Measurements from ENCODE around the gene MCC.

MCC gene

GRCh38 chr5:113231653-113232000 is 256.6 kb downstream of the MCC start:
- no peak for TF ChIP-seq TAF1 (IDR thresholded peaks at IDR 0.05; ENCODE audit: borderline replicate concordance, insufficient read depth, low read length)
- TF ChIP-seq FOXP2 (optimal IDR thresholded peaks at IDR 0.05; ENCODE audit: borderline replicate concordance, extremely low read depth, extremely low read length, insufficient read depth) = no peak
- no peak for TF ChIP-seq POLR2AphosphoS5 (IDR thresholded peaks at IDR 0.05; ENCODE audit: low read depth, low read length)
- TF ChIP-seq, protein P1, sequence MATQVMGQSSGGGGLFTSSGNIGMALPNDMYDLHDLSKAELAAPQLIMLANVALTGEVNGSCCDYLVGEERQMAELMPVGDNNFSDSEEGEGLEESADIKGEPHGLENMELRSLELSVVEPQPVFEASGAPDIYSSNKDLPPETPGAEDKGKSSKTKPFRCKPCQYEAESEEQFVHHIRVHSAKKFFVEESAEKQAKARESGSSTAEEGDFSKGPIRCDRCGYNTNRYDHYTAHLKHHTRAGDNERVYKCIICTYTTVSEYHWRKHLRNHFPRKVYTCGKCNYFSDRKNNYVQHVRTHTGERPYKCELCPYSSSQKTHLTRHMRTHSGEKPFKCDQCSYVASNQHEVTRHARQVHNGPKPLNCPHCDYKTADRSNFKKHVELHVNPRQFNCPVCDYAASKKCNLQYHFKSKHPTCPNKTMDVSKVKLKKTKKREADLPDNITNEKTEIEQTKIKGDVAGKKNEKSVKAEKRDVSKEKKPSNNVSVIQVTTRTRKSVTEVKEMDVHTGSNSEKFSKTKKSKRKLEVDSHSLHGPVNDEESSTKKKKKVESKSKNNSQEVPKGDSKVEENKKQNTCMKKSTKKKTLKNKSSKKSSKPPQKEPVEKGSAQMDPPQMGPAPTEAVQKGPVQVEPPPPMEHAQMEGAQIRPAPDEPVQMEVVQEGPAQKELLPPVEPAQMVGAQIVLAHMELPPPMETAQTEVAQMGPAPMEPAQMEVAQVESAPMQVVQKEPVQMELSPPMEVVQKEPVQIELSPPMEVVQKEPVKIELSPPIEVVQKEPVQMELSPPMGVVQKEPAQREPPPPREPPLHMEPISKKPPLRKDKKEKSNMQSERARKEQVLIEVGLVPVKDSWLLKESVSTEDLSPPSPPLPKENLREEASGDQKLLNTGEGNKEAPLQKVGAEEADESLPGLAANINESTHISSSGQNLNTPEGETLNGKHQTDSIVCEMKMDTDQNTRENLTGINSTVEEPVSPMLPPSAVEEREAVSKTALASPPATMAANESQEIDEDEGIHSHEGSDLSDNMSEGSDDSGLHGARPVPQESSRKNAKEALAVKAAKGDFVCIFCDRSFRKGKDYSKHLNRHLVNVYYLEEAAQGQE (IDR thresholded peaks at IDR 0.05; ENCODE audit: insufficient read depth in 1 of 2, low read depth in 2 of 2, low read length in 2 of 2) = no peak
- no peak for TF ChIP-seq SIN3A (IDR thresholded peaks at IDR 0.05; ENCODE audit: borderline replicate concordance, insufficient read depth, low read length)

DNA sequence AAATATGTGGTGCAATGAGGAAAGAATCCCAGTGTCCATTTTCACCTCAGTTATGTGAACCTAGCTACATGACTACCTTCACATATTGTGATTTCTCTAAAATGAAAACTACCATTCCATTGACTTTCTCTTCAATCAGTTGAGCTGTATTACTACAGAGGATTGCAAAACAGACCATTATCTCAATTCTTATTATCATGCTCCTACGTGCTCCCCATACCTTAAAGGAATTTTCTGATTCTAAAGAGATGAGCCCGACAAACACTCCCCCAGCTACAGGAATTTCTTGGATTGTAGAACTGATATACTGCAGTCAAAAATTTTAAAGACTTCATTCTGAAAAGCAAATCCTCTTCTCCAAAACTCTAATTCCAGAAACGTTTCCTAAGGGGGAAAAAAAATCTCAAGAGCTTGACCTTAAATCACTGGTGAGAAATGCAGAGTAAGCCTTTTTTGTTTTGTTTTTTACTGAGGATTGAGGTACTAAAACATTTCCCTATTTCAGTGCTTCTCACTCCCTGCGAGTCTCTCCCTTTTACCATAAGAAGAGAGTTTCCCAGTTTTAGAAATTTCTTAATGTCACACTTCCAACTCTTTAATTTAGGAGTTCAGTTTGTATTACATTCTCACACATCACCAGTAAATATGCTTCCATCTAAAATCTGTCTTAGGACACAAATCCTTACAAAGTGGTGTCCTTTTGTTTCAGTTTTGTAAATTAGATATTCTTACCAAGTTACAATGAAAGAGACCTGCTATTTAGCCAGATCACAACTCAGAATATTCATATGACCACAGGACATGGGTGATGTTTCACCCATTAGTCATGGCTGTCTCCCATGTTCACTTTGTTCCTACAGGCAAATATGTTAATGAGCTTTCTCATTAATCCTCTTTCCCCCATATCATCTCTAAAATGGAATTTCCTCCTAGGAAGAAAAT is 257.3 kb downstream of the MCC start:
- TF ChIP-seq TAF1 (IDR thresholded peaks at IDR 0.05; ENCODE audit: borderline replicate concordance, insufficient read depth, low read length) (no peak), SIN3A (IDR thresholded peaks at IDR 0.05; ENCODE audit: borderline replicate concordance, insufficient read depth, low read length) (no peak), FOXP2 (optimal IDR thresholded peaks at IDR 0.05; ENCODE audit: borderline replicate concordance, extremely low read depth, extremely low read length, insufficient read depth) (no peak), POLR2AphosphoS5 (IDR thresholded peaks at IDR 0.05; ENCODE audit: low read depth, low read length) (no peak)
- TF ChIP-seq, protein P1 (IDR thresholded peaks at IDR 0.05; ENCODE audit: insufficient read depth in 1 of 2, low read depth in 2 of 2, low read length in 2 of 2) = no peak

DNA sequence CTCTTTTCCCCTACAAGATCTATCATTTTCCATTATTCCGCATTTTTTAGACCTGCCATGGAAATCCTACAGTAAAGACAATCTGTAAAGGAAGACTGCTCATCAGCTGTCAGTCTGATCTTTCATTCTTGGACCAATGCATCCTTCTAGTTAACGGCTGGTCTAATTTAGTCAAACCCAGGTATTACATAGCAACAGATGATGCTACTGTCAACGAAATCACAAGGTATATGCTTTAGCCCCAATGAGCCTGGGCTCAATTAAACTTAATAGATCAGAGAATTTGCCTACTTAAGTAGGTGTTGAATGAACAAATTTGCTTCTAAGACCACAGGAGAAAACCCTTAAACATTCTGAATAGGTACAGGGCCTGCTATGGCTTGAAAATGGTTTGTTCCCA is 260.5 kb downstream of the MCC start:
- TF ChIP-seq POLR2AphosphoS5 (IDR thresholded peaks at IDR 0.05; ENCODE audit: low read depth, low read length) (no peak), SIN3A (IDR thresholded peaks at IDR 0.05; ENCODE audit: borderline replicate concordance, insufficient read depth, low read length) (no peak), FOXP2 (optimal IDR thresholded peaks at IDR 0.05; ENCODE audit: borderline replicate concordance, extremely low read depth, extremely low read length, insufficient read depth) (no peak), TAF1 (IDR thresholded peaks at IDR 0.05; ENCODE audit: borderline replicate concordance, insufficient read depth, low read length) (no peak)
- TF ChIP-seq, protein P1 (IDR thresholded peaks at IDR 0.05; ENCODE audit: insufficient read depth in 1 of 2, low read depth in 2 of 2, low read length in 2 of 2) = no peak

GRCh38 chr5:113226116-113226736 is 262.0 kb downstream of the MCC start:
- TF ChIP-seq SIN3A (IDR thresholded peaks at IDR 0.05; ENCODE audit: borderline replicate concordance, insufficient read depth, low read length) (no peak), FOXP2 (optimal IDR thresholded peaks at IDR 0.05; ENCODE audit: borderline replicate concordance, extremely low read depth, extremely low read length, insufficient read depth) (no peak), TAF1 (IDR thresholded peaks at IDR 0.05; ENCODE audit: borderline replicate concordance, insufficient read depth, low read length) (no peak)
- TF ChIP-seq, protein P1 (IDR thresholded peaks at IDR 0.05; ENCODE audit: insufficient read depth in 1 of 2, low read depth in 2 of 2, low read length in 2 of 2) = no peak
